ENCODE data around the gene SH3D19.
"Not testable (repeated sequence)": the region's sequence is repeated elsewhere in the genome, so short reads cannot be mapped to it uniquely, and the experiment has no call there.

Gene SH3D19

DNA sequence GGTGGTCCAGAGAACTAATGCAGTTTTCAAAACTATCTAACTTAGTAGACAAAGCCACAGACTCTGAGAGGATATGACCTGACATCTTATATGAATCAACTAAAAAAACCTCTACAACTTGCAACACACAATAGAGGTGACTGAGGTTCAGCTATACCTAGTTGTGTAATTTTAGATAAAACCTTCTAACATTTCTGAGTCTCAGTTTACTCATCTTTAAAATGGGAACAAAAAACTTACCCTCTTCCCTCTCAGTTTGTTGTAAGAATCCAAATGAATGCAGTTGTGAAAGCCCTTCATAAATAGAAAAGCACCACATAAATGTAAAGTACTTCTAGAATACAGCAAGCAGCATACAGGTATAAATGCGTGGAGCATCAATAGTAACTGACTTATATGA is 5.9 kb downstream of the SH3D19 start:
- DNase-seq, result no peak

DNA sequence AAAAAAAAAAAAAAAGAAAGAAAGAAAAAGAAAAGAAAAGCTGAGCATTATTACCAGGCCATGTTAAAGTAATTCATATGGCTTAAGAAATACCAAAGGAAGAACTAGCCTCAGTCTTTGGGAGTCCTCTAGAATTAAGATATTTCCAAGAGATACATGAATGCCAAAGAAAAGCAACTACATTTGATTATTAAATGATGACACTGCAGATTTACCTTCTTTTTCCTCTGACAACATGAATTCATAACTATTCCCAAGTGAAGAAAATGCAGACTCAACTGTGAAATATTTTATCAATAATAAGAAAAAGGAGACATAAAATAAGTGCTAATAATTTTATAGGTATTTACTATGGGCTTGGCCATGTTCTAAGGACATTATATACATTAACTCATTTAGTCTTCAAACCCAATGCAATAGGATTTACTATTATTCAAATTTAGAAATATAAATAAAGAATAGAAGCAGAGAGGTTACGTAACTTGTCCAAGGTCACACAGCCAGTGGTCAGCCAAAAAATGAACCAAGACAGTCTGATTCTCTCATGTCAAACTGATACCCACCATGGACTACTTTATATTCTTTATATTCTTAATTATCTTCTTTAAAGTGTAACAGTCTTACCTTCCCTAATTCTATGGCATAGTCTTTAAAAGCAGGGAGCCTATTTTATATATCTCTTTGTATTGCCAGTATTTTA is 6.9 kb downstream of the SH3D19 start:
- no peak for DNase-seq

DNA sequence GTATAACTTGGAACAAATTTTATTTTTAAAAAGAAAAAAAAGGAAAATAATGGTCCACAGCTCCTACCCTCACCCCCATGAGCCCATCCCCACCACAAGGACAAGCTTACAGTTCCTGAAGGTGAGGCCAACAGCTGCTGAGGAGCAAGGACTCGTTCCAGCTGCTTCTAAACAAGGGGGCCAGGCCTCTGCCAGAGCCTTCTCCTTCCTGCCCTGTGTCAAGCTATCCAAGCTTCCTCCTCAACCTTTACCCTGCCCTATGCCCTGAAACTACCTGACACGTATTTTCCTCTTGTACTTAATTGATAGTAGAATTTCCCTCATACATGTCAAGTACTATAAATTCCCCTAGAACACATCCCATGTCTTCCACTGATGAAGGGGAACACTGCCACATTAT is 8.8 kb downstream of the SH3D19 start:
- no peak for DNase-seq

DNA sequence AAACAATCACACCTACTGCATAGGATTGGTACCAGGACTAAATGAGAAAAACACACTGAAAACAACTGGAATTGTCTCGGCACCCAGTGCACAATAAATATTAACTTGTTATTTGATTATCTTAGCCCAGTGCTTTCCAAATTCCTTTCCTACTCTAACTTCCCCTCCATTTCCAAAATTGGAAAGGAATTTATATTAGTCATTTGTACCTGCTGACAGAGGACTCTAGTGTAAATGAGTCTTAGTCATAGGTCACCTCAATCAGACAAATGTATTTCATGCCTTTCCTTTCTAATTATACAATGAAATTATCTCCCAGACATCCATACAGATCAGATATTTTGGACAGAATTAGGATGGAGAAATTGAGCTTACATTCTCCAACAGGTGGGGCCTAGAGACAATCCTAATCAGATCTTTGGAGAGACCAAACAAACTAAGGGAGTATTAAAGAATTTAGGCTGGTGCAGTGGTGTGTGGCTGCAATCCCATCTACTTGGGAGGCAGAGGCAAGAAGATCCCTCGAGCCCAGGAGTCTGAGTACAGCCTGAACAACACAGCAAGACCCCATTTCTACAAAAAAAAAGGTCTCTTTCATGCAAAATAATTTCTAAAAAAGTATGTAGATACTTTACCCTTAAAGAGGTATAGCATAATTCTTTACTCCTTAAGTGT is 10.1 kb downstream of the SH3D19 start:
- no peak for DNase-seq

DNA sequence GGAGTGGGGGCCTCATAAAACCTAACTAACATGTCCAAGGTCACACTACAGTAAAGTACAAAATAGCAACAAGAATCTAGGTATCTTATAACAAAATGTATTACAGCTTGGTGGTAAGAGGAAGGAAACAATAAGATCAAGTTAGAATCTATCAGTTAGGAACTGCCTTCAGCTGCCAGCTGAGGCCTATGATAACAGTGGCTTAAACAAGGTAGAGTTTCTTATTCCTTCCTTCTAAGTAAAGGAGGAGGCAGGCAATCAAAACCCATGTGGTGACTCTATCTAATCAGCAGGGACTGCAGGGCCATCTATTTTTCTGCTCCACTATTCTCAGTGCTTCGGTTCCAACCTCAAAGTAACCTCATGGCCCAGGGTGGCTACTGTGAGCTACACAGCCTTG is 10.9 kb downstream of the SH3D19 start:
- DNase-seq, result no peak

DNA sequence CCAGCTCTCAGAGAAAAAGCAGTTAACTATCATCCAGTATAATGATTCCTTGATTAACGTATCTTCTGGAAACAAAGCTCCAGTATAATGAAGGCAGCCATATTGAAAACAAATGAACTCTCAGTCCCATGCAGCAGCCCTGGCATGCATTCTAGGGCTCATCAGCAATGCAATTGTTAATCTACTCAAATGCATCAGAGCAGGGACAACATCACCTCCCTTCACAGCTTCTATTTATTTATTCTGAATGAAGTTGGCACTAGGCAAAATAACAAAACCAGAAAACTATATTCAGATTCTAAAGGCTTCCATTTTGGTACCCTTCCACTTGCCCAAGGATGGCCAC is 11.4 kb downstream of the SH3D19 start:
- no peak for DNase-seq

DNA sequence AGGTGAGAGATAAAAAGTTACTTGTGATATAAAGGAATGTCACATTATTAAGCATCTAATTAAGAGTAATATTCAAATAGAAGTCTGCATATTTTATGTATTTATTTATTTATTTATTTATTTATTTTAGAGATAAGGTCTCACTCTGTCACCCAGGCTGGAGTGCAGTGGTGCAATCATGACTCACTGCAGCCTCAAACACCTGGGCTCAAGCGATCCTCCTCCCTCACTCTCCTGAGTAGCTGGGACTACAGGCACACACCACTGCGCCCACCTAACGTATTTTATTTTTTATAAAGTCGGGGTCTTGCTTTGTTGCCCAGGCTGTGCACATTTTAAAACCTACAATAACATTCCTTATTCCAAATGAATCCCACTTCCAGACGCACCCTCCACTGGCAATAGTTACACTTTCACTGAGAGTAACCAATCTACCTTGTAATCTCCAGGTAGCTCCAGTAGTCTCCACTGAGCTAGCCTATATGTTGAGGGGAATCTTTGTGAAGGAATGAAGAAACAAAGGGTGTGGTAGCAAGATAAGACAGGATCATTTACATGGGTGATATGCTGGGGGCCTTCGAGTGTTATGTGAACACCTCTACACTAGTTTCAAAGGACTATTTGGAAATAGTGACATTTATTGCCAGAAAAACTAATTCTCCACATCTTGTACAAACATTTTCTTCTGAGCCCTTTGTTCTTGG is 11.9 kb downstream of the SH3D19 start:
- DNase-seq, result no peak

DNA sequence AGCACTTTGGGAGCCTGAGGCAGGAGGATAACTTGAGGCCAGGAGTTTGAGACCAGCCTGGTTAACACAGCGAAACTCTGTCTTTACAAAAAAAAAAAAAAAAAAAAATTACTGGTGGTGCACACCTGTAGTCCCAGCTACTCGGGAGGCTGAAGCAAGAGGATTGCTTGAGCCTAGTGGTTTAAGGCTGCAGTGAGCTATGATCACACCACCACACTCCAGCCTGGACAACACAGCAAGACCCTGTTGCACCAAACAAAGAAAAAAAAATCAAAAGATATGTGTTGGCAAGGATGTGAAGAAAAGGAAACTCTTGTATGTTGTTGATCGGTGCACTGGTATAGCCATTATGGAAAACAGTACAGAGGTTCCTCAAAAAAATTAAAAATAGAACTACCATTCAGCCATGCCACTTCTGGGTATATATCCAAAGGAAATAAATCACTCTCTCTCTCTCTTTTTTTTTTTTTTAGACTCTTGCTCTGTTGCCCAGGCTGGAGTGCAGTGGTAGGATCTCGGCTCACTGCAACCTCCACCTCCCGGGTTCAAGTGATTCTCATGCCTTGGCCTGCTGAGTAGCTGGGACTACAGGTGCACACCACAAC is 15.2 kb downstream of the SH3D19 start:
- no peak for DNase-seq

DNA sequence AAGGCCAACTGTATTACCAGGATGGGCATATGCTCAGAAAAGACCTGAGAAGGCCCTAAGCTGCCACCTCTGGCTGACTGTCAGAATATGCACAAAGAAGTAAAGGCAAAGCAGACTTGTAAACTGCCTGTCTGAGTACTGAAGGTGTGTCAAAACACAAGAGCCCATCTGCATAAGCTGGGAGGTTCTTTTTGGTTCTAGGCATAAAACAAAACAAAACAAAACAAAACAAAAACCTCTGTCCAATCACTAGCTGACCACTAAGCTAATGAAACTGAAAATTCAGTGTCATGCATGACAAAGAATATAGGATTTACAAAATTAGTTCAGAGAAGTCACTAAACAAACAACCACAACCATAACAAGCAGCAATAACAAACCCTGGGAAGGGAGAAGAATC is 20.6 kb downstream of the SH3D19 start:
- DNase-seq, result no peak

DNA sequence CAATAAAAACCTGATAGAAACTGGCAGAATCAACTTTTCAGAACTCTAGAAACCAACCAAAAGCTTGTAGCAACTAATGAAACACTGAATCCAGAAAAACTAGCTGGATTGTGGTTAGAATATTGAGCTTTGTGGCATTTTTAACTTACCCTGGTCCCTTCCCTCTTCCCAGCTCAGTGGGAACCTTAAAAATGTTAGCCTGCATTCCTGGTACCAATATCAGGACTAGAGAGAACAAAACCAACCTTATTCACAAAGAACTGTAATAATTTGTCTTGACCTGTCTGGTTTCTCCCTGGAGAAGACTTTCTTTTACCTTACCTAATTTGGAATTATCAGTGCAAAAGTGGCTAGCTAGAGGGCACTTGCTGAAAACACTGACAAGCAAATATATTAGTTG is 21.2 kb downstream of the SH3D19 start:
- DNase-seq, result no peak

DNA sequence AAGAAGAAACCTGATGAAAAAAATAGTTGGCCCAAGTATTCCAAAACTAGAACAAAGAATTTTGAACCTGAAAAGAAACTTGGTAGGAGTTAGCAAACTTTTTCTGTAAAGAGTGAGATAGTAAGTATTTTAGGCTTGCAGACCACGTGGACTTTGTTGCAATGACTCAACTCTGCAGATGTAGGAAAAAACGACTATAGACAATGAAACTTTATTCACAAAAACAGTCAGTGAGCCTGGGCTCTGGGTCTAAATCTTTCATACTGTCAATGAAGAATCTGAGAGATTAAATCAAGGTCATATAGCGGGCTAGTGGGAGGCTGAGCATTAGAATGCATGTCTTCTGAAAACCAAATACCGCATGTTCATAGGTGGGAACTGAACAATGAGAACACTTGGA is 23.0 kb downstream of the SH3D19 start:
- no peak for DNase-seq

DNA sequence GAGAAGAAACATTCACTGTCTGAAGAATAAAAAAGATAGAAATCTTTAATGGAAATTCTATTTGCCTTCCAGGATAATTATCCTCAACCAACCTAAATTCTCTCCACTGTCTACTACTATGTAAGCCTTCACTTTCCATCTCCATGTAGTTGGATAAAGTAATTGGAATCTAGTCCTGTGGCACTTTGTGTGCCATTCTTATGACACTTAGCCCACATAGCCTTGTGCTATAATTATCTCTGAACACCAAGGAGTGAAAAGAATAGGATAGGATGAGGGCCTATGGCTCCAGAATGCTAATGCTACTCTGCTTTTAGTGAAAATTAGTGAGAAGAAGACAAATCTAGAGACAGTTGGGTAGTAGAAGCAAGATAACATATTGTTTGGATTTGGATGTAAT is 28.2 kb downstream of the SH3D19 start:
- no peak for DNase-seq

DNA sequence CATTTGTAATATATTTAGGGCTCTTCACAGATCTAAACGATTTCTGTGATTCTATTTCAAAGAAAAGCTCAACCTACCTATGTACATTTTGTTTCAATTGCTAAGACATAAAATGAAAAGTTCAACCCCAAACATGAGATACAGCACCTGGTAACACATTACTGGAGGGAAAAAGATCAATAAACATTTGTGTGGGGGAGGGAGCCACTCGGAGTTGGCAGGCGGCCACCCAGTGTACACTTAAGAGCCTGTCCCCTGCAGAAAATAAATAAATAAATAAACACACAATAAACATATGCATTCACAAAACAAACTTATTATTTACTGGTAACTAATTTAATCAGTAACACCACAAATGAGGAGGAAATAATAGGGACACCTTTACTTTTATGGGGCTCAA is 29.2 kb downstream of the SH3D19 start:
- DNase-seq, result no peak

DNA sequence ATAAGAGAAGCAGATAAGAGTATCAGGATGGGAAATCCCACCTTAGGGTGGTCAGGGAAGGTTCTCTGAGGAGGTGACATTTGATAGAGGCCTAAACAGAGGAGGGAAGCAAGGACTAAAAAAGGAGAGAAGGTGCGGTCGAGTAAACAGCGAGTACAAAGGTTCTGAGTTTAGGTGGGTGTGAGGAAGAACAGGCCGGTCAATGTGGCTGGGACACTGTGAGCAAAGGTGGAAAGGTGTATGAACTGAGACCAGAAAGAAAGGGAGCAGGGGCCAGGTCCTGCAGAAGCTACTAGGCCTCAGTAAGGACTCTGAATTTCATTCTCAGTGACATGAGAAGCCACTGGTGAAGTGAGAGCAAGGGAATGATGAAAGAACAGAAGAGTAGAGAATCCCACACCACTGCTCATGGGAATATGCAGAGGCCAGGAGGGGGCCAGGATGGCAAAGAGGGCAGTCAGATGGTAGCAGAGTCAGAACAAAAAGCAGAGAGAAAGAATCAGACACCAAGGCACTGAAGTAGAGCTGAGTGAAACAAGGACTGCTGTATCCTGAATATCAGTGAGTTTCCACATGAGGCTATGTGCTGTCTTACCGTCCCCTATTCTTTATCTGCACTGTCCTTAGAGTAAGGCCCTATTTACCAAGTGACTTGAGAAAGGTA is 30.4 kb downstream of the SH3D19 start:
- DNase-seq, result no peak

DNA sequence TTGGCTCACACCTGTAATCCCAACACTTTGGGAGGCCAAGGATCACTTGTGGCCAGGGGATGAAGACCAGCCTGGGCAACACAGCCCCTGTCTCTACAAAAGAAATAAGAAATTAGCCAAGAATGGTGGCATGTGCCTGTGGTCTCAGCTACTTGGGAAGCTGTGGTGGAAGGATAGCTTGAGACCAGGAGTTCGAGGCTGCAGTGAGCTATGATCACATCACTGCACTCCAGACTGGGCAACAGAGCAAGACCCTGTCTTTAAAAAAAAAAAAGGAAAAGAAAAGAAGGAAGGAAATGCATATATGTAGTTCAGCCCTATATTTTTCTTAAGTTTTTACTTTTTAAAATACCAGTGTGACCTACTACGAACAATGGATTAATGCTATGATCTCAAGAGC is 33.4 kb downstream of the SH3D19 start:
- DNase-seq, result no peak

DNA sequence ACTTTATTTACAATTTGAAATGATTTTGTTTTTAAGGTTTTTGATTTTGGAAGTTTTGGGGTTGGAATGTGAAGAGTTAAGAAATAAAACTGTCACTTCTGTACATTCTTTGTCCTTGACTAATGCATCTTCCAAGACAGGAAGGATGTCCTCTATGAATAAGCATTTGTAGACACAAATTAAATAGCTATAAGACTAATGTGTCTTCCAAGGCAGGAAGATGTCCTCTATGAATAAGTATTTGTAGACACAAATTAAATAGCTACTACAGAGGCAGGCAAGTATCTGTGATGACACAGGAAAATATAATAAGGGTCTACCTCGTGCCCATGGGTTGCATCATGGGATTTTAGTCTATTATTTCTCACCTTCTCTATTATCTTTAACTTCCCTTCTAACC is 33.9 kb downstream of the SH3D19 start:
- no peak for DNase-seq

DNA sequence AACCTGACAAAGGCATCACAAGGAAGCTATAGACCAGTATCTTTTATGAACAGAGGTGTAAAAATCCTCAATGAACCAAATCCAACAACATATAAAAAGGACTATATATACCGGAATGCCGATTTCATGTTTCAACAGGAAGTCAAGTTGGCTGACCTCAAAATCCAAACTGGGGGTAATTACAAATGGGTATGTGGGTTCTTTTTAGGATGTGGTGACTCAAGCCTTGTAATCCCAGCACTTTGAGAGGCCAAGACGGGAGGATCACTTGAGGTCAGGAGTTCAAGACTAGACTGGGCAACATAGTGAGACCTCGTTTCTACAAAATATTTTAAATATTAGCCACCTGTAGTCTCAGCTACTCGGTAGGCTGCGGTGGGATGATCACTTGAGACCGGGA is 38.0 kb downstream of the SH3D19 start:
- no peak for DNase-seq

DNA sequence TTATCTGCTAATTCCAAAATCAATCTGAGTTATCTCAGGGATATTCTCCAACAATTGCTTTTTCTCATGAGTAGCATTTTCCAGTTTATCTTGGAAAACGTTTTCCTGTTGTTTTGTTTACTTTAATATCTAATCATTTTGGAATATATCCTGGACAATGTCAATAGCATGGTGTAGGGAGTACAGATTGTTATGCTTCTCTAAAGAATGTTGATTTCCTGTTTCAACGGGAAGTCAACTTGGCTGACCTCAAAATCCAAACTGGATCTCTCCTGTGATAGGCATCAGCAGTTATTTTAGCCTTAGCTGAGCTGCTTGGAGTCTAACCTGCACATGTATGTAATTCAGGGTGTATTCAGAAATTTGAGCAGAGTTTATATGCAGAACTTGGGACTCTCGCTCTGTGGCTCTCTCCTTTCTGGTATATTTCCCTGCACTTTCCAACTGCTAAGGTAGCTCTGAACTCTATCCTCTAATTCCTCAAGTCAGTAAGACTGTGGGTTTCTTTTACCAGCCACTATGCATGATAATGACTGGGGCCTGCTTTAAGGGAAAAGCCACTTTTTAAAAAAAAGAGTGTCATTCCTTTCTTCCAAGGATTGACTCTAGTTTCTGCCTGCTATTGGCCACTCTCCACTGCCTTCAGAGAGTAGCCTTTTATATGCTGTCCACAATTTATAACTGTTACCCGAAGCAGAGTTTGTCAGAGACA is 40.7 kb downstream of the SH3D19 start:
- DNase-seq, result no peak

DNA sequence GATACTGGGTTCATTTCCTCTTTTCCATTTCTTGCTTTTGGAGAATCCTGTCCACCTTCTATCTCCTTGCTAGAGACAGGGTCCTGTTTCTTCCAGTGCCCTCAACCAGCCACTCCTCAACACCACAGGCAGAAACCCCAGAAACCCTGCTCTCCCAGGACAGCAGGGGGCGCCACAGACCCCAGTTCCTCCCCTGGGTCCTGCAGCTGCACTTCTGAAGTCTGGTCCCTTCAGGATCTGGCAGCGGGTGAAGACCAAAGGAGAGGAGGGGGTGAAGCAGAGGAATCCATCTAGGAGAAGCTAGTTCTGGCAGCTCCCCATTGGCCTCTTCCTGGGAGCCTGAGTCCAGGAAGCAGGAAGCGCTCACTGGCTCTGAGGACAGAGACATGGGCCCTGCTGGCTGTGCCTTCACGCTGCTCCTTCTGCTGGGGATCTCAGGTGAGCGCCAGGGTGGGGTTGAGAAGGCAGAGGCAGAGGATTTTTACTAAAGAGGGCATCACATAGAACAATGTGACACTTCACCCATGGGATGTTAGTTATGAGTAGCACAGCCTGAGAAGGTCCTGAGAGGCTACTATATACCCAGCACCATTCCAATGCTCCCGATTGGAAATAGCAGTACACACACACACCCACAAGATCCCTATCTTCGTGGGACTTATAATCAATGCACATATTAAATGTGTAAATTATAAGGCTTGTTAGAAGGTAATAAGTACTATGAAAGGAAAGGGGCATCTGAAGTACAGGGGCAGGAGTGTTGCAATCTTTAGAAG is 48.4 kb downstream of the SH3D19 start, which contains the start of gene PRSS48:
Gene PRSS48 (plus strand): TSS at position 375 of the 776 bp plus-strand sequence. CDS start 12 bp downstream, at position 387.
- peak; percentile 17 for DNase-seq

DNA sequence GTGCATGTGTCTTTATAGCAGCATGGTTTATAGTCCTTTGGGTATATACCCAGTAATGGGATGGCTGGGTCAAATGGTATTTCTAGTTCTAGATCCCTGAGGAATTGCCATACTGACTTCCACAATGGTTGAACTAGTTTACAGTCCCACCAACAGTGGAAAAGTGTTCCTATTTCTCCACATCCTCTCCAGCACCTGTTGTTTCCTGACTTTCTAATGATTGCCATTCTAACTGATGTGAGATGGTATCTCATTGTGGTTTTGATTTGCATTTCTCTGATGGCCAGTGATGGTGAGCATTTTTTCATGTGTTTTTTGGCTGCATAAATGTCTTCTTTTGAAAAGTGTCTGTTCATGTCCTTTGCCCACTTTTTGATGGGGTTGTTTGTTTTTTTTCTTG is 56.5 kb downstream of the SH3D19 start:
- not testable (repeated sequence) for DNase-seq

DNA sequence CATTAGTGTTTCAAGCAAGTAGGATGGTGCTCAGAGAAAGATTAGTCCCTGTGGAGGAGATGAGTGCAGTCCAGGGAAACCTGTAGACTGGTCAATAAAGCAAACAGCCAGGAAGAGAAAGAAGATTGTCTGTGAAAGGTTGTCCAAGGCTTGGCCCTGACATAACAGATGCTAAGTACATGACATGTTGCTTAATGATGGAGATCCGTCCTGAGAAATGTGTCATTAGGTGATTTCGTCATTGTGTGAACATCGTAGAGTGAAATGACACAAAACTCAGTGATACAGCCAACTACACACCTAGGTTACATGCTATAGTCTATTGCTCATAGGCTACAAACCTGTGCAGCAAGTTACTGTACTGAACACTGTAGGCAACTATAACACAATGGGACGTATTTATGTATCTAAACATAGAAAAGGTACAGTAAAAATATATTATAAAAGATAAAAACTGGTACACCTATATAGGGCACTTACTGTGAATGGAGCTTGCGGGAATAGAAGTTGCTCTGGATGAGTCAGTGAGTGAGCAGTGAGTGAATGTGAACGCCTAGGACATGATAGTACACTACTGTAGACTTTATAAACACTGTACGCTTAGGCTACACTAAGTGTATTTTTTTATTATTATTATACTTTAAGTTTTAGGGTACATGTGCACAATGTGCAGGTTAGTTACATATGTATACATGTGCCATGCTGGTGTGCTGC is 57.4 kb downstream of the SH3D19 start:
- DNase-seq, result no peak

Measured in activated CD8-positive, alpha-beta memory T cell treated with anti-CD3 and anti-CD28 coated beads, Interleukin-2, amount 50 U/mL, for 4 hours (primary cell).